AG04450 (cell line): Measurements from ENCODE around the gene ZNF606. TPM values are rescaled to one million over a fixed set of nuclear protein-coding genes. Genes with fewer than 3 reads are reported as not detected.
"Not testable (repeated sequence)": the region's sequence is repeated elsewhere in the genome, so short reads cannot be mapped to it uniquely, and the experiment has no call there.

Source experiments
- CTCF ChIA-PET: fragments of 300-600, 350-600 bp; formaldehyde crosslinking; extraction: SDS; loops from one replicate; lab custom pipeline; 2022; ENCODE audit warnings: antibody characterized with exemption, inconsistent platforms; lab: Charles Lee
- POLR2A ChIA-PET: fragments of 350-600 bp; formaldehyde crosslinking; extraction: SDS; loops from one replicate; lab custom pipeline; 2021; ENCODE audit warnings: antibody characterized with exemption, inconsistent platforms; lab: Yijun Ruan, JAX
- DNase-seq: peaks from one replicate; pipeline ENCODE4 v3.0.0-alpha.2; 2011; ENCODE audit warnings: low read depth, low spot score
- H3K27ac ChIP-seq: one replicate; pipeline ENCODE4 v1.5.1; 2012; ENCODE audit warnings: low read depth, low read length, control low read depth
- H3K27me3 ChIP-seq: one replicate; pipeline ENCODE4 v1.6.0; 2012; ENCODE audit warnings: low read length; ENCODE audit not compliant: control insufficient read depth, insufficient read depth
- H3K4me3 ChIP-seq: 2 replicates; pipeline ENCODE4 v1.5.1; 2011; ENCODE audit warnings: mild to moderate bottlenecking, low read depth, low read length, control low read depth
- H3K9me3 ChIP-seq: 2 replicates; pipeline ENCODE4 v1.5.1; 2012; ENCODE audit warnings: low read length; ENCODE audit not compliant: control insufficient read depth, insufficient read depth
- polyA plus RNA-seq: library from polyadenylated mRNA; depleted of rRNA; stranded (reverse); fragments of >200 nt; gene quantifications from 2 replicates; pipeline ENCODE4 v1.2.3, GENCODE V29; 2011
- TF ChIP-seq, protein P1 (sequence below): IDR thresholded peaks from 2 replicates; pipeline ENCODE4 v1.5.1; 2011; ENCODE audit warnings: low read depth, low read length, control low read depth, inconsistent platforms

The ZNF606 gene
- polyA plus RNA-seq, 1 experiment: 4.9 TPM

DNA sequence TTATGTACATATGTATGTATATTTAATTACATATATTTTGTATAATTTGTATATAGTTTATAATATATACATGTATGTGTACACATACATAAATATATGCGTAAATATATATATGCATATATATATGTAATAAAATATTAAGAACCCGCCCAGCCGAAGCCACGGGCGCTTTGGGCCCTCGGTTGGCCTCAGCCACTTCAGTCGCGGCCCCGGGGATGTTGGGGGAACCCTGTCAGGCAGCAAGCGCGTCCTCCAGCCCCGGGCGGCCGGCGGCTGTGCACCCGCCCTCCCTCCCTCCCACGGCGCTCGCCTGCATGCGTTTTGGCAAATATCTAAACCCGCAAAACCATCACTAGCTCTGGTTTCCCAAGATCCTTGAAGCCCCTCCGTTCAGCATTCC, 7.9 kb upstream of the ZNF606 start:
- Histone ChIP-seq H3K9me3 (peaks cover 81% of the 10 kb centered on the region), H3K4me3 (no peak overlapping the region), H3K27me3 (no peaks in the 10 kb centered on the region), H3K27ac (no peak overlapping the region)
- TF ChIP-seq, protein P1, sequence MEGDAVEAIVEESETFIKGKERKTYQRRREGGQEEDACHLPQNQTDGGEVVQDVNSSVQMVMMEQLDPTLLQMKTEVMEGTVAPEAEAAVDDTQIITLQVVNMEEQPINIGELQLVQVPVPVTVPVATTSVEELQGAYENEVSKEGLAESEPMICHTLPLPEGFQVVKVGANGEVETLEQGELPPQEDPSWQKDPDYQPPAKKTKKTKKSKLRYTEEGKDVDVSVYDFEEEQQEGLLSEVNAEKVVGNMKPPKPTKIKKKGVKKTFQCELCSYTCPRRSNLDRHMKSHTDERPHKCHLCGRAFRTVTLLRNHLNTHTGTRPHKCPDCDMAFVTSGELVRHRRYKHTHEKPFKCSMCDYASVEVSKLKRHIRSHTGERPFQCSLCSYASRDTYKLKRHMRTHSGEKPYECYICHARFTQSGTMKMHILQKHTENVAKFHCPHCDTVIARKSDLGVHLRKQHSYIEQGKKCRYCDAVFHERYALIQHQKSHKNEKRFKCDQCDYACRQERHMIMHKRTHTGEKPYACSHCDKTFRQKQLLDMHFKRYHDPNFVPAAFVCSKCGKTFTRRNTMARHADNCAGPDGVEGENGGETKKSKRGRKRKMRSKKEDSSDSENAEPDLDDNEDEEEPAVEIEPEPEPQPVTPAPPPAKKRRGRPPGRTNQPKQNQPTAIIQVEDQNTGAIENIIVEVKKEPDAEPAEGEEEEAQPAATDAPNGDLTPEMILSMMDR: no peak
- DNase-seq: no peak
- ChIA-PET POLR2A (interaction anchor here (0.7 kb wide), 1 partner anchor 49 kb away, joined by 3 read pairs; the partner anchor contains the start of gene ZNF135), CTCF (no interaction called here)

DNA sequence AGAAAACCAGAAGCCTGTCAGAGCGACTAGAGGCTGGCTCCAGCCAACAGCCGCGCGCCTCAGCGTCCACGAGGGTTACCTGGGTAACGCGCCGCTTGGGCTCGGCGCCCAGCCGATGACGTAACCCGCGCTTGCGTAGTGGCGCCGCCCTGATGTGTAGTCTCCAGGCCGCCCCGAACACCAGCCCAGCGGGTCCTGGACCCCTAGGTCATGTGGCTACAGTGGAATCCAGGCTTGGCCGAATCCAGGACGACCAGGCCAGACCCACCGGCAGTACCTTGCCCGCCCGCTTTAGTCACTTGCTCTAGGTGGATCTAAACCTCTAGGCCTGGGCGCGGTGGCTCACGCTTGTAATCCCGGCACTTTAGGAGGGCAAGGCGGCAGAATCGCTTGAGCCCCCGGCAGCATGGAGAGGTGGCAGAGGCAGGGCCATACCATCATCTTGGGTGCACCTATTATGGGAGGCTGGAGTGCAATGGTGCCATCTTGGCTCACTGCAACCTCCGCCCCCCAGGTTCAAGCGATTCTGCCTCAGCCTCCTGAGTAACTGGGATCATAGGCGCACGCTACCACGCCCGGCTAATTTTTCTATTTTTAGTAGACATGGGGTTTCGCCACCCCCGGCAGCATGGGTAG, 7.2 kb upstream of the ZNF606 start:
- DNase-seq: peak; percentile 41
- Histone ChIP-seq H3K9me3 (peaks cover 83% of the 10 kb centered on the region), H3K4me3 (peak overlapping the region; percentile 53), H3K27ac (peak overlapping the region; percentile 21), H3K27me3 (no peaks in the 10 kb centered on the region)
- TF ChIP-seq, protein P1: no peak
- CTCF ChIA-PET: no interaction called here
- POLR2A ChIA-PET: no interaction called here

DNA sequence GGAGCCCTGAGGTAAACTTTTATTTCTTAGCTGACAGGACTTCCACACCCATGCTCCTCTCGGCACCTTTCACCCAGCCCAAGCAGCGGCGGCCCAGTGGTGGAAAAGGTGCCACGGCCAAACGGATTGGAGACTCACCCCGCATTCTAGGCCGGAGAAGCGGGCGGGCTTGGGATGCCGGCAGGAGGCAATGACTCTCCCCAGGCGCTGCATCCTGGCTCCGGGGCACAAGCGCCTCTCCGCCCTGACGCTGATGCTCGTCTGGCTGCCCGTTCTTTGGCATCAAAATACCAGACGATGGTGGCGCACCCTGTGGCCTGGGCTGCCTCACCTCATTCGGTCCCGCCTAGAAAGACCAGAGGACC, 6.7 kb upstream of the ZNF606 start:
- ChIA-PET POLR2A (no interaction called here), CTCF (no interaction called here)
- Histone ChIP-seq H3K27ac (peak overlapping the region; percentile 21), H3K4me3 (peak overlapping the region; percentile 53), H3K9me3 (peaks cover 84% of the 10 kb centered on the region), H3K27me3 (no peaks in the 10 kb centered on the region)
- TF ChIP-seq, protein P1: no peak
- no peak for DNase-seq

DNA sequence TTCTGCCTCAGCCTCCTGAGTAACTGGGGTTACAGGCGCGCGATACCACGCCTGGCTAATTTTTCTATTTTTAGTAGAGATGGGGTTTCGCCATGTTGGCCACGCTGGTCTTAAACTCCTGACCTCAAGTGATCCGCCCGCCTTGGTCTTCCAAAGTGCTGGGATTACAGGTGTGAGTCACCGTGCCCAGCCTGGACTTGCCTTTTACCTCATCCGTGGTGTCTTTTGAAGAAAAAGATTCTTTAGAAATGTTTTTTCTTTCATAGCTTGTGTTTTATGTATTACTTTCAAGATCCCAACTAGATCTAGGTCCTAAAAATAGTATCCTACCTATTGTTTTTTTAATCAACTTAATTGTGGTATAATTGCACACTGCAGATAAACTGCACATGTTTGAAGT, 6.3 kb upstream of the ZNF606 start:
- H3K4me3 ChIP-seq, H3K27ac ChIP-seq, H3K27me3 ChIP-seq, POLR2A ChIA-PET, DNase-seq: not testable (repeated sequence)
- H3K9me3 ChIP-seq: peaks cover 86% of the 10 kb centered on the region
- CTCF ChIA-PET: interaction anchor here (0.5 kb wide), 1 partner anchor 61 kb away, joined by 3 read pairs; no protein-coding TSS in a partner anchor

DNA sequence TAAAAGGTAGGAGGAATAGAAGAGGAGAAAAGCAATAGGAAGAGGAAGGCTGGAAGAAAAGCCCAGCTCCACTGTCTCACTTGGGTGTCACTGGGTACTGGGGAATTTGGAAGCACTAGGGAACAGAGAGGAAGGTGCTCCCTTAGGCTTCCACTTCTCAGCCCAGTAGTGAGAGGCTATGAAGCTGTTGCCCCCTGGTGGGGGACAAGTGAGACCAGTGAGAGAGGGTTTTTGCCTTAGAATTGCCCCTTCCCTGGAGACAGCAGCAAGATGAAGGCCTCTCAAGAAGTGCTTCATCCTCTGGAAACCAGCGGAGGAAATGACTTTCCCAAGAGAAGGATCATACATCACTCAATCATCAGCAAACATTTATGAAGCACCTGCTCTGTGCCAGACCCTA, 4.7 kb upstream of the ZNF606 start:
- ChIA-PET CTCF (no interaction called here), POLR2A (interaction anchor here (0.7 kb wide), 1 partner anchor 234 kb away, joined by 6 read pairs; no protein-coding TSS in a partner anchor)
- H3K27ac ChIP-seq: no peak overlapping the region

More for the DNA sequence above, 4.7 kb upstream of the ZNF606 start:
- H3K27me3 ChIP-seq: no peaks in the 10 kb centered on the region
- TF ChIP-seq, protein P1: 0 out of 2 replicates have a peak, but pooled peaks have one; percentile 8
- no peak overlapping the region for H3K4me3 ChIP-seq
- H3K9me3 ChIP-seq: peaks cover 90% of the 10 kb centered on the region
- no peak for DNase-seq
